ENCODE data around the gene NR0B2.

Gene NR0B2

DNA sequence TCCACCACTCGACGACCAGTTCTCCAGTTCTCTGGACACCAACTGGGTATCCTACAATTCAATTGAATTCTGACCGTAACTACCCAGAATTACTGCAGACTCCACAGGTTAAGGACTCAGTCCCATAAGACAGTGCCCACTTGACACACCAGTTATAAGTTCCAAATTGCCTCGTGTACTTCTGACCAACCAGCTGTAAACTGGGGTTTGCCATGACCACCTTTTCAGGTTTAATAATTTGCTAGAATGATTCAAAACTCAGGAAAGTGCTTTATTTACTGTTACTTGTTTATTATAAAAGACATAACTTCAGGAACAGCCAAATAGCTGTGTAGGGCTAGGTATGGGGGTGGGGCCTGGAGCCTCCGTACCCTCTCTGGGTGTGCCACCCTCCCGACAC is 23.0 kb upstream of the NR0B2 start:
- DNase-seq (ENCODE audit: low read depth in 2 of 2) = no peak

DNA sequence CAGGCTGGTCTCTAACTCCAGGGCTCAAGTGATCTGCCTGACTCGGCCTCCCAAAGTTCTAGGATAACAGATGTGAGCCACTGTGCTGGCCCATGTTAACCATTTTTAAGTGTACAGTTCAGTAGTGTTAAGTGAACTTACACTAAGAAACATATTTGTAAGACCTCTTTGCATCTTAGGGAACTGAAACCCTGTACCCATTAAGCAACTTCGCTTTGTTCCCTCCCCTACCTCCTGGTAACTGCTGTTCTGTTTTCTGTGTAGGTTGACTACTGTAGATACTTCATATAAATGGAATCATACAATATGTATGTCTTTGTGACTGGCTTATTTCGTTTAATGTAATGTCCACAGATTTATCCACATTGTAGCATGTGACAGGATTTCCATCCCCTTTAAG is 18.8 kb upstream of the NR0B2 start:
- DNase-seq (ENCODE audit: low read depth in 2 of 2) = no peak

DNA sequence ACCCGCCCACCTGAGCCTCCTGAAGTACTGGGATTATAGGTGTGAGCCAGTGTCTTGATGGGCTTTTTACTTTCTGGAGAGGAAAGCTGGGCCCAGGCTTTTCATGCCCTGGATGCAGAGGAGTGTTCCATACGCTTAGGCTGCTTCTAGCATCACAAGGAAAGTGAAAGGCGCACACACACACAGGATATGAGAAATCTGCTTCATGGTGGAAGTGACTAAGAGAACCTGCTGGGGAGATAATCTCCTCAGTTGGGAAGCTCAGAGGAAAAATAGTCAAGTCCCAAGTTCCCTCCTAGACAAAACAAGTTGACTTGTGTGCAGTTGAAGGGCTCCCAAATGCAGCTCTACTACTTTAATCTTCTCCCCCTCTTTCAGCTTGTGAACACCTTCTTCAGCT is 9.9 kb upstream of the NR0B2 start:
- no peak for DNase-seq (ENCODE audit: low read depth in 2 of 2)

DNA sequence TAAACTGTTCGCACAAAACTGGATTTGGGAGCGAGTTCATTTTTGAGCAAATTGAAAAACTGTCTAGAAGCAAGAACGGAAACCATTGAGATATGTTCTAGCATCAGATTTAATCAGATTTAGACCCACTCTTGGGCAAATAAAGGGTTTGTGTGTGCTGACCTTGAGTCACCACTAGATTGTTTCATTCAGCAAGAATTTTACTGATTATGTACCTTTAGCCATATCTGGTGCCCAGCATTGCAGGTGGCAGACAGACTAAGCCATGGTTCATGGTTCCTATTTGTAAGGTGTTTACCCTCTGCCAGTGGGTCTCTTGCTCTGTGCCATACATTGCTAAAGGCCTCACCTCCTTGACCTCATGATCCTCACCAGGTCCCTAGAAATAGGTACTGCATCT is 9.1 kb upstream of the NR0B2 start:
- no peak for DNase-seq (ENCODE audit: low read depth in 2 of 2)

DNA sequence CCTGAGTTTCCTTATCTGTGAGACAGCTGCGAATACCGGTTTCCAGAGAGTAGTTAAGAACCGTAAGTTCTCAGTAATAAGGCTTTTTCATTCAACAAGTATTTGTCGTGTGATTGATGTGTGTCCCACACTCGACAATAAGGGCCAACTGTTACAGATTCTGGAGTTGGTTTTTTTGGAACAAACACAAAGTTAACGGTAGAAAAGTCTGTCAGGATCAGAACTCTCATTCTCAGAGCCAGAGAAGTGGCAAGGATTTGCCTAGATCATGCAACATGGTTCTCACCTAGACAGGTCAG is 8.6 kb upstream of the NR0B2 start:
- no peak for DNase-seq (ENCODE audit: low read depth in 2 of 2)

DNA sequence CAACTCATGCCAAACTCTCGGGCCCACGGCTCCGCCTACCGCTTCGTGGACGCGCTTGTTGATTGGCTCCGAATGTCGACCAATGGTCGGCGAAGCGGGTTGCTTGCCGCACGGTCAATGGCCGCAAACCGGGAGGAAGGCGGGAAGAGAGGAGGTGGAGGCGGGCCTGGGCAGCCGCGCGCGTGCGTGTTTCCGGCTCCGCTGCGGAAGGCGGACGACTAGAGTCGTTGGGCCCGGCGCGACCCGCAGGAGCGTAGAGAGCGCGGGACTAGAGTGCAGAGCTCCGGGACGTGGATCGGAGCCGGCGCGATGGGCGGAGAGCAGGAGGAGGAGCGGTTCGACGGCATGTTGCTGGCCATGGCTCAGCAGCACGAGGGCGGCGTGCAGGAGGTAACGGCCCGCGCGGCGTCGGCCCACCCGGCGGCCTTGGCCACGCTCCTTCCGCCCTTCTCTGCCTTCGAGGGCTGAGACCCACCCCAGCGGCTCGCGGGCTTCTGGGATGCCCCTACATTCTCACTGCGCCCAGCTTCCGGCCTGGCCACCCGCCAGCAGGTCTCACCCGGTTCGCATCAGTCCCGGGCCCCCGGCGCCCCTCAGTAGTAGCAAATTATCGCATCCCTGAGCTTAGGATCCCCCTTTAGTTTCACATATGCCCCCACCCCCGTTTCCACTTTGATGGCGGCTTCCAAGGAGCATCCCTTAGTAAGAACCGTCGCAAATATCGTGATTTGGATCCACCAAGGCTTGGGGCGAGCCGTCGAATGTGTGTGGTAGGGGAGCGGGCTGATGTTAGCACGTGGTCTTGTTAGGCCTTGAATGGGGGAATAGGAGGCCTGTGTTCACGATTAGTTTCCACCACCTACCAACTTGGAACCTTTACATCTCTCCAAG is 8.0 kb upstream of the NR0B2 start, which contains the start of gene NUDC:
TSS of gene NUDC (plus strand) at position 204 of the 891 bp plus-strand sequence. CDS start at position 310, 106 bp downstream.
- DNase-seq (ENCODE audit: low read depth in 2 of 2) = peak; percentile 80 to 82

DNA sequence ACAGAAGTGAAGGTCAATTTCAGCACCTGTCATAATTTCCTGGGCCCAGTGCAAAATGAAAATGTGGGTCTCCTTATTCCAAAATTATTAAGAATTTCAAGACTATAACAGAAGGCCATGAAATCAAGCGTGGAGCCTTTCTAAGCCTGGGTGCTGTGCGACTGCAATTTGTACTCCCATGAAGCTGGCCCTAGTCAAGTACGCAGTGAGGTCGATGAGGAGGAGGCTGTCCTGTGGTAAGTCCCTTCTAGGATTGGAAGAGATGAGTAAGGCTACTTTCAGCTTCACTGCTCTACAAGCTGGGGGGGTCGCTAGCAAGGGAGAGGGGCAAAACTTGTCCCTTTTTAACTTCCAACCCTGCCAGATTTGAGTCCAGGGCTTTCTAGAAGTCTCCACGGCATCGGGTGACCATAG is 7.4 kb upstream of the NR0B2 start:
- DNase-seq (ENCODE audit: low read depth in 2 of 2) = no peak

DNA sequence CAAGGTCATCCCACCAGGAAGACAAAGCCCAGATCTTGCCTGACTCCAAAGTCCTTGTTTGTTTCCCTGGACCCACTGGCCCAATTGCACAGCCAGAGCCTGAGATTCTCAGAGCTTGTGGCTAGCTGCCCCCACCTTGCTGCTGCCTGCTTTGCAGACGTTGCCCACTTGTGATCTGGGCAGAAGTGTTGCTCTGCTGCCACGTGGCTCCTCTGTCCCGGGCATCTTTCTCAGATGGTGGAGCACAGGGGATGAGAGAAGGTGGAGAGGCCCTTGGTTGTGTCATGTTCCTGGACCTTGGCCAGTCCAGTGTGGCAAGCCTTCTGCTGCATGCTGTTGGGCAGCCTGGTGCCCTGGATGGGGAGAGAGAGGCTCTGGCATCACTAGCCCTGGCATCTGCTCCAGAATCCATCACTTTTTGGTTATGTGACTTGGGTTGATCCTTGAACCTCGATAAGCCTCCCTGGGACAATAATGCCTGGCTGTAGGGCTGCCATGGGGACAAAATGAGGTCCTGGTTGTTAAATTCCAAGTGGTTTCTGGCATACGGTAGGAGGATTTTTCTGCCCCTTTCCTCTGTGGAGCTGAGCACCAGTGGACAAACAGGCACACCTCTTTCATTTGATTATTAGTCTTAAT is 1.5 kb upstream of the NR0B2 start:
- DNase-seq (ENCODE audit: low read depth in 2 of 2) = no peak

DNA sequence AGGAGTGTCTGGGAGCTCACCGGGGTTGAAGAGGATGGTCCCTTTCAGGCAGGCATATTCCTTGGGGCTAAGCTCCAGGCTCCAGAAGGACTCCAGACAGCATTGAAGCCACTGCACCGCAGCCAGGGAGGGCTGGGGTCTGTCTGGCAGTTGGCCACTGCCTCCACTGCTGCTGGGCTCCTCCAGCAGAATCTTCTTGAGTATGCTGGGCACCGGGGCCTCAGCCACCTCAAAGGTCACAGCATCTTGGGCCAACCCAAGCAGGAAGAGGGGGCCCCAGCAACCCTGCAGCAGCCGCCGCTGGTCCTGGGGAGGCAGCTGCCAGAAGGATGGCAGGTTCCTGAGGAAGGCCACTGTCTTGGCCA is 404 bp downstream of the NR0B2 start:
- no peak for DNase-seq (ENCODE audit: low read depth in 2 of 2)

DNA sequence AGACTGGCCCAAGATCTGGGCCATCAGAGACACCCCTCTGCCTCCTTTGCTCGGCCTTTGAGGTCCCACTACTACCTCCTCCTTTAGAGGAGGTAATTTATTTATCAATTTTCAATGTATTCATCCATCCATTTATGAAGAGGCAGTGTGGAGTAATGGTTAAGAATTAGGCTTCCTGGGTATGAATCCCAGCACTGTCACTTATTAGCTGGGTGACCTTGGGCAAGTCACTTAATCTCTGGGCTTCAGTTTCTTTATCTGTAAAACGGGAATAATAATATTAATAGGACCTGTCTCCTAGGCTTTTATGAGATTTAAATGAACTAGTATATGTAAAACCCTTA is 1.7 kb downstream of the NR0B2 start:
- DNase-seq (ENCODE audit: low read depth in 2 of 2) = no peak

DNA sequence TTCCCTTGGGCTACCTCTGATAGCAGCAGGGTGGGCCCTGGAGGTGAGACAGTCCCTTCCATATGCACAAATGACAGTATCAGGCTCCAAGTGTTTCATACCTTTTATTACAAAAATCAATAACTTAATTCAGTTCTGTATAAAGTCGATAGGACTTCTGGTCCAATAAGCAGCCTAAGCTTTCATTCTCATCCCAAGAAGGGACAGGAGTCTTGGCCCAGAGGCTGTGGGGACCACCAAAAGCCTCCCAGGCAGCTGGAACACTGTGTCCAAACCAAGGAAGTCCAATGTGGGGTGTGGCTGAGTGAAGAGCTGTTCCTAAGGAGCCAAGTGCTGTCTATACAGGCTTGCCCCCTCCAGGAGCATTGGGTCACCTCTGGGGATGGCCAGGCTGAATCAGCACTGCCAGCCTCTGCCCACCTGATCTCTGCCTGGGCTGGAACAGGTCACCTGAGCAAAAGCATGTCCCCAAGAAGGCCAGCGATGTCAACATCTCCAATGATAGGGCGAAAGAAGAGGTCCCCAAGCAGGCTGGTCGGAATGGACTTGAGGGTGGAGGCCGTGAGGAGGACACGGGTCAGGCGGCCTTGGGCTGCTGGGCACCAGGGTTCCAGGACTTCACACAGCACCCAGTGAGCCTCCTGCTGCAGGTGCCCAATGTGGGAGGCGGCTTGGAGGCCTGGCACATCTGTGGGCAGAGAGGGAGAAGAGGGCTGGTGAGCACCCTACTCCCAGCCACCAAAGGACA is 2.2 kb downstream of the NR0B2 start:
- no peak for DNase-seq (ENCODE audit: low read depth in 2 of 2)

DNA sequence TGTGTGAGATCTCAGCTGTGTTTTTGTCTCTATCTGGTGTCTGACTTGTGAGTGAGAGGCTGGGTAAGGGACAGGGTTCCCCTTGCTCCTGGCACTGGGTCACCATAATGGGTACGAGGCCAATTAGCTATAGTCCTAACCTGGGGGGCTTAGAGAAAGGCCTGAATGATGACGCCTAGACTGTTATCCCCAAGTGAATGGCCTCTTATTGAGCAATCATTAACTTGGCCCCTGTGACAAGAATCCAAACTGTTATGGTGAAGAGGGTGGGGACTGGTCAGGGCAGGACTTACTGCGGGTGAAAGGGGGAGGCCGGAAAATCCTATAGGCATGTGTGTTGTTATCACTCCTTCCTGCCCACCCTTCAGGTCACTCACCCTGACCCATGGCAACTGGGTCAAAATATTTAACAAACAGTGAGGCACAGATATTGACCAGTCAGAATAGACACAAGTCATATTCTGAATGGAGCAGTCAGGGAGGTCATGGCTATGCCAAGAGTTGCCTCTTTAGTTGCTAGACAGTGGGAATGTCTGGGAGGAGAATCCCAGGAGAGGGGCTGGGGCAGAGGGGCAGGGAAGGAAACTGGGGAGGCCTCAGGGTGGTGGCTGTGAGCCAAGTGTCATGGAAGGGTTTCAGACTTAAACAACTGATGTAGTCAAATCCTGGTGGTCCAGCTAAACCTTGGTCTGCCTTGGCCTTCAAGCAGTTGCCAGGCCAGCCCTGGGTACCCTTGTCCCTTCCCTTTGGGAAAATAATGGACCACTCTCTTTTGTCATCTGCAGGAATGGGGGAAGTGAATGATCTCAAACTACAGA is 3.2 kb downstream of the NR0B2 start:
- no peak for DNase-seq (ENCODE audit: low read depth in 2 of 2)

DNA sequence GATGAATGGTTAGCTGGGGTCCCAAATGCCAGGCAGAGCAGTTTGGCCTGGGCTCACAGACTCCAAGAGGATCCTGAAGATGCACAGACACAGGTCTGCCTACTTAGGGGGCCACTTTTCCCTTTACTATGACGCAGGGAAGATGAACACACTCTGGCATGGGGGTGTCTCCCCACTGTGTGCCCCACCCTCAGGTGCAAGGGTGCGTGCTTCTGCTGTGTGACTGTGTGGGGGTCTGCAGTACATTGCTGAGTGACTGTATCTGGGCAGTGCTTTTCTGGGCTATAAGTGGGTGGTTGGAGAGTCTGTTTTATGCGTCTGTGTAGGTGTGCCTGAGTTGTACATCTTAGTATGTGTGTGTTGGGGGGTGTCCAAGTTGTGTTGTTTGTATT is 3.8 kb downstream of the NR0B2 start:
- no peak for DNase-seq (ENCODE audit: low read depth in 2 of 2)

DNA sequence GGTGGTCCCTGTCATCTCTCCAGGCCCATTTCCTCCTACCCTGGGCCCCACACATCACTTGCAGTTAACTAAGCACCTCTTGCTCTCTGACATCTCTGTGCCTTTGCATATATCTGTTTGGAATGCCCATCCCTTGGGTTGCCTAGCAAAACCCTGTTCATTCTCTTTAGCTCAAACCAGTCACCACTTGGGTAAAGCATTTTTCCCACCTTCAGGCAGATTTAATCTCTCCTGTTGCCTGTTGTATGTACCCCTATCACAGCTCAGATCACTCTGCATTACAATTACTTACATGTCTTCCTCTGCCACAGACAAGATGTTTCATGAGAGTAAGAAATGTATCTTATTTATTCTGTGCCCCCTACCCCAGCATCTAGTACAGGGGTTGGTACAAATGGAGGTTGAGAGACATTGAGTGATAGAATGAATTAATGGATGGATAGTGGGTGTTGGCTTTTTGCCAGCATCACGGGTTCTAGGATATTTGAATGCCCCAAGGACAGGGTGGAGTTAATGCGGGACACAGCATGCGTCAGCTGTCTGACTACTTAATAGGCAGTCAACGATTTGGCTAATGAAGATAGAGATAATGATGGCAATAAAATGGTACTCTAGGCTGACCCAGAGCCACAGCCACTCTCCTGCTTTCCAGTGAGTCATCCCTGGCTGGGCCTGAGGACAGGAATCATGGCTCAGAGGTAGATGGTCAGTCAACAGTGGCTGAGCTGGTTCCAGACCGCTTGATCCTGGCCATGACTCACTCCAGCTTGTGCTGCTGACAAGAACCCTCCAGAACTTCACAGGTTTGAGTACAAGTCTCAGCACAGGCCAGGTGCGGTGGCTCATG is 6.5 kb downstream of the NR0B2 start:
- DNase-seq (ENCODE audit: low read depth in 2 of 2) = no peak

DNA sequence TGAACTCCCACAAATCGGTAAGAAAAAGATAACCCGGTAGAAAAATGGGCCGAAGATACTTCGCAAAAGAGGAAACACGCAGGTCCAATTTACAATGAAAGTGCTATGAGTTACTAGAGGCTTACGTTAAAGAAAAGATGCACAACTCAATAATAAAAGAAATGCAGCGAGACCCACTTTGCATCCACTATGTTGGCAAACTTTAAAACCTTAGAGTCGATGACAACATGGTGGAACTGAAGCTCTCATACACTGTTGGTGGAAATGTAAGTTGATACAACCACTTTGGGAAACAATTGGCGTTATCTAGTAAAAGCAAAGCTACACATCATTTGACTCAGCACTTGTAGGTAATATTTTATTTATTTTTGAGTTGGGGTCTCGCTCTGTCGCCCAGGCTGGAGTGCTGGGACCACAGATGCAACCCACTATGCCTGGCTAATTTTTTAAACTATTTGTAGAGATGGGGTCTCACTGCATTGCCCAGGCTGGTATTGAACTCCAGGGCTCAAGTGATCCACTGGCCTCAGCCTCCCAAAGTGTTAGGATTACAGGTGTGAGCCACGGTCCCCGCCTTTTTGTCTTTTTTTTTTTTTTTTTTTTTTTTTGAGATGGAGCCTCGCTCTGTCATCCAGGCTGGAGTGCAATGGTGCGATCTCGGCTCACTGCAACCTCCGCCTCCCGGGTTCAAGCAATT is 12.8 kb downstream of the NR0B2 start:
- DNase-seq (ENCODE audit: low read depth in 2 of 2) = no peak

DNA sequence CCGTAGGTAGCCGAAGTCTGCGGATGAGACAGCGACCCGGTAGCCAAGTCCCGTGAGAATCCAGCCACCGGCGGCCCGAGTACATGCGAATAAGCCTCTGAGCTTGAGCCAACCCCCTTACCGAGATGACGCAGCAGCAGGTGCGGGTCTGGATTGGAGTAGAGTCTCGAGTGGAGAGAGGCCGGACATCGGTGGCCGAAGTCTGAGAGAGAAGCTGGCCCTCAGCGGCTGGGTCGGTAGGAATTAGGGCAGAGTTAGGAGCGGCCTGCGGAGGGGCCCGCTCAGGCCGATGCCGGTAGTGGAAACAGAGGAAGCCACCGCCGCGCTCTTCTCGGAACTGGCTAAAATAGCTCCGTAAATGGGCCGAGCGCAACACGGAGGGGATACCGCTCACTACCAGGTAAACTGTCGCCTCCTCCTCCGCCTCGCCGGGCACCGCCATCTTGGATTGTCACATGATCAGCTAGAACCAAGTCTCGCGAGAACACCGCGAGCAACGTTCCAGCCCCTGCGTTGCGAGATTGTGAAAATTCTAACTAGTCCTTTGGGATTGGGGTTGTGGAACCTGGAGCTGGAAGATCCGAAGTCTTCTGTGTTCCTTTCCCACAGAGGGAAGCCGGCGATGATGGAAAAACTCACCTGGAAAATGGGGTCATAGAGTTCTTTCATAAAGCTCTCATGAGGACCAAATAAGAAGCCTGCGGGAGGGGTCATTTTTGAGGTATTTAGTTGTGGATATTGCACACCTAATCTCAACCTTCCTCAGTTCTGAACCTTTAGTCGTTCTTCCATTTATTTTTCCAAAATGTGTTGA is 13.6 kb downstream of the NR0B2 start, which contains the start of gene GPATCH3:
TSS of gene GPATCH3 (minus strand) at position 467 of the 814 bp plus-strand sequence. CDS start at position 442, 25 bp downstream.
- peak; percentile 70 to 76 for DNase-seq (ENCODE audit: low read depth in 2 of 2)

DNA sequence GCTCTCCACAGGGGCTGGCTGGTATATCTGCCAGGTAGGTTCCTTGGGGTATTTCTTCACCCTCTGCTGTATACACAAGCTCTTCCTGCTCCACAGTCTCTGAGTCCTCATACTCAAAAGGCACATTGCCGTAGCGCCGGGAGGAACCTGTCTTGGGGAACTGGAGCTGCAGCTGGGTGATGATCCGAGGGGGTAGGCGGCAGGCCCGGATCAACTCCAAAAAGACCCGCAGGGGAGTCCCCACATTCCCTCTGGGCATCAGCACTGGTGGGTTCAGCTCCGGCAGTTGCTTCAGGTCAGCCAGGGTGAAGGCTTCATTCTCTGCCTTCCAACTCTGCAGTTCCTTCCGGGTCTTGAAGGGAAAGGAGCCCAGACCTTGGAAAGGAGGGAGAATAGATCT is 16.4 kb downstream of the NR0B2 start:
- DNase-seq (ENCODE audit: low read depth in 2 of 2) = no peak

DNA sequence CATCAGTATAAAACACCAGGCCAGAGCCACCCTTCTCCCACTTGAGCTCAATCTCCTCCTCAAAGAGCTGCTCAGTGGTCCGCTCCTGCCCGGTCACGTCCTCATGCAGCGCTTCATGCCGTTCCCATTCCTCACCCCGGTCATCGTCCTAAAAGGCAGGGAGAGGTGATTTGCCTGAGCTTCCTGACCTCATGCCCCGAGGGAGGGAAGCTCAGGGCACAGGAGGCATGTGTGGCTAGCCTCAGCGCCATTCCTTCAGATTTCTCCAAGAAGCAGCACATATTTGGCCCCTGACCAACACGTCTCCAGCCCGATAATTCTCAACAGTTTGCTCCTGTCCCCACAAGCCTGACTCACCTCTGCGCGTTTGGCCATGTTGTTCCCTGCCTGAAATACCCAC is 19.5 kb downstream of the NR0B2 start:
- no peak for DNase-seq (ENCODE audit: low read depth in 2 of 2)

DNA sequence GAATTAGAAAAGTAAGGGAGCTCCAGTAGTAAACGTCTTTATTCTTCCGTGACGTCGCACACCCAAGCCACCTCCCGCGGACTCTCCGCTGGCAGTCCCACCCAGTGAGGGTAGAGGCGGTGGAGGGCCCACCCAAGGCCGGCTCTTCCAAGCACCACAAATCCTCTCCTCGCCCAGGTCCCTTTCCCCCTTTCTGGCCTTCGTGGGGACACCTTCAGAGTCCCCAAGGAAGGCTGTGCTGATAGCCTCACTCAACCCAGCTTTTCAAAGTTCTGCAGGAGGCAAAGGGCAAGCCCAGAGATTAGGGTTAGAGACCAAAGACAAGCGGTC is 23.3 kb downstream of the NR0B2 start:
- DNase-seq (ENCODE audit: low read depth in 2 of 2) = no peak

Data from stimulated activated CD4-positive, alpha-beta T cell treated with anti-CD3 and anti-CD28 coated beads, Interleukin-1b, Interleukin-23, amount 100 ng/mL, for 1 hour (primary cell).